Thyroid gland (tissue), 4 donors: ENCODE measurements around the gene ETV5. TPM values are rescaled to one million over a fixed set of nuclear protein-coding genes. Genes with fewer than 3 reads are reported as not detected.
A peak's percentile ranks its signal among the peaks of the same experiment; 100 is the strongest.

Experiments
- DNase-seq, 2 donors: peaks; one replicate each; pipeline ENCODE4 v3.0.0-alpha.2; 2019
- H3K27ac ChIP-seq, 3 donors: fragments of 200-600 bp; sonication (generic); 1 replicate in 2 of 3; 2 replicates in 1 of 3; pipeline ENCODE4 v1.5.1; 2016 to 2019; ENCODE audit warnings: mild to moderate bottlenecking in 1 of 3, moderate library complexity in 1 of 3
- H3K27me3 ChIP-seq: fragments of 200-600 bp; sonication (generic); one replicate; pipeline ENCODE4 v1.5.1; 2019
- H3K36me3 ChIP-seq, 2 donors: fragments of 200-600 bp; sonication (generic); one replicate each; pipeline ENCODE4 v1.5.1; 2016 to 2019
- H3K4me1 ChIP-seq, 2 donors: fragments of 200-600 bp; sonication (generic); one replicate each; pipeline ENCODE4 v1.5.1; 2017 to 2019
- H3K4me3 ChIP-seq, 3 donors: fragments of 200-600 bp; sonication (generic); replicated peaks in 1 of 3; 1 replicate in 2 of 3; 2 replicates in 1 of 3; pipeline ENCODE4 v1.5.1; 2016; ENCODE audit warnings: mild to moderate bottlenecking in 1 of 3
- H3K9me3 ChIP-seq: fragments of 200-600 bp; sonication (generic); one replicate; pipeline ENCODE4 v1.5.1; 2017
- POLR2A ChIP-seq, 2 donors: fragments of 450-650 bp; IDR thresholded peaks; one replicate each; pipeline ENCODE4 v1.6.1; 2017; ENCODE audit warnings: antibody characterized with exemption in 2 of 2, mild to moderate bottlenecking in 2 of 2, moderate library complexity in 1 of 2
- WGBS, 2 donors: methylation state at CpG; one replicate each; pipeline ENCODE4 v1.1.5; 2017; 5-methylcytosine and 5-hydroxymethylcytosine counted together
- intact Hi-C: fragments of 100-400 bp; cut with DNase I; formaldehyde crosslinking; loops from one replicate; pipeline ENCODE4 v1.15.1; 2023
- total RNA-seq, 4 donors: library from RNA; depleted of rRNA; stranded (reverse); fragments of >200 nt; gene quantifications; one replicate each; pipeline ENCODE4 v1.2.3, GENCODE V29; 2016
- TF ChIP-seq, protein P1 (sequence below), 6 experiments: fragments of 200-600 bp in 3 of 6; fragments of 450-650 bp in 3 of 6; sonication (generic) in 3 of 6; IDR thresholded peaks; one replicate each; pipeline ENCODE4 v1.5.1; 2016 to 2019; ENCODE audit warnings: antibody characterized with exemption in 6 of 6, mild to moderate bottlenecking in 2 of 6, inconsistent platforms in 1 of 6, moderate library complexity in 1 of 6

Gene ETV5
- total RNA-seq, 4 donors from 2014 or later: 17.9 to 51.5 (median 28.9) TPM

GRCh38 chr3:186097663-186098451, 11.0 kb downstream of the ETV5 start:
- no peaks in the 10 kb centered on the region for H3K36me3 ChIP-seq
- intact Hi-C loops: no loop called here
- no peaks in the 10 kb centered on the region for H3K27me3 ChIP-seq
- TF ChIP-seq POLR2A (IDR thresholded peaks at IDR 0.05): no peak
- TF ChIP-seq, protein P1, sequence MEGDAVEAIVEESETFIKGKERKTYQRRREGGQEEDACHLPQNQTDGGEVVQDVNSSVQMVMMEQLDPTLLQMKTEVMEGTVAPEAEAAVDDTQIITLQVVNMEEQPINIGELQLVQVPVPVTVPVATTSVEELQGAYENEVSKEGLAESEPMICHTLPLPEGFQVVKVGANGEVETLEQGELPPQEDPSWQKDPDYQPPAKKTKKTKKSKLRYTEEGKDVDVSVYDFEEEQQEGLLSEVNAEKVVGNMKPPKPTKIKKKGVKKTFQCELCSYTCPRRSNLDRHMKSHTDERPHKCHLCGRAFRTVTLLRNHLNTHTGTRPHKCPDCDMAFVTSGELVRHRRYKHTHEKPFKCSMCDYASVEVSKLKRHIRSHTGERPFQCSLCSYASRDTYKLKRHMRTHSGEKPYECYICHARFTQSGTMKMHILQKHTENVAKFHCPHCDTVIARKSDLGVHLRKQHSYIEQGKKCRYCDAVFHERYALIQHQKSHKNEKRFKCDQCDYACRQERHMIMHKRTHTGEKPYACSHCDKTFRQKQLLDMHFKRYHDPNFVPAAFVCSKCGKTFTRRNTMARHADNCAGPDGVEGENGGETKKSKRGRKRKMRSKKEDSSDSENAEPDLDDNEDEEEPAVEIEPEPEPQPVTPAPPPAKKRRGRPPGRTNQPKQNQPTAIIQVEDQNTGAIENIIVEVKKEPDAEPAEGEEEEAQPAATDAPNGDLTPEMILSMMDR (IDR thresholded peaks at IDR 0.05): no peak
- 1 to 4% methylated on average over 14 to 16 of the region's 16 CpGs for WGBS, 2 donors
- peak overlapping the region in 1 of 3 donors; percentile 6 for H3K27ac ChIP-seq
- peak; percentile 66 to 73 for DNase-seq
- peaks cover 15 to 36% of the 10 kb centered on the region in 2 donors for H3K4me1 ChIP-seq
- peak overlapping the region in 1 of 3 donors; percentile 7 for H3K4me3 ChIP-seq
- no peaks in the 10 kb centered on the region for H3K9me3 ChIP-seq

DNA sequence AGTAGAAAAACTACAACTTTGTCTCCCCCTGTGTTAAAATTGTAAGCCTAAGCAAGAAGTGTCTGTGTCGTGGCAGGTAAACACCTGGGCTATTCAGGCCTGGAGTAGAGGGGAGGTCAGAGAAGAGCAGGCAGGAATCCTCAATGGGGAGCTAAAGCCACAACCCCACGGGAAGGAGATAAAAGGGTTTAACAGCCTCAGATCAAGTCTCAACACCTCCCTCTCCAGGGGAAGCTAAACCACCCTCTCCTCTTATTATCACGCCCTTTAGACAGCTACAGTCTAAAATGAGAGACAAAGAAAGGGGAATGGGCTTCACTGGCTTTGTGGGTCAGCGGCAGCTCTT, 11.6 kb downstream of the ETV5 start:
- no peaks in the 10 kb centered on the region for H3K36me3 ChIP-seq
- no peaks in the 10 kb centered on the region for H3K9me3 ChIP-seq
- 42 to 57% methylated on average over 4 of the region's 4 CpGs for WGBS, 2 donors
- DNase-seq: no peak
- no peak overlapping the region for H3K27ac ChIP-seq
- H3K4me1 ChIP-seq: peaks cover 15 to 32% of the 10 kb centered on the region in 2 donors
- no peak for TF ChIP-seq POLR2A (IDR thresholded peaks at IDR 0.05)
- TF ChIP-seq, protein P1 (IDR thresholded peaks at IDR 0.05): no peak
- H3K27me3 ChIP-seq: no peaks in the 10 kb centered on the region
- intact Hi-C loops: no loop called here
- H3K4me3 ChIP-seq: no peak overlapping the region

GRCh38 chr3:186096290-186096689, 12.6 kb downstream of the ETV5 start:
- WGBS, 2 donors: 88 to 95% methylated on average over 2 of the region's 2 CpGs
- Histone ChIP-seq H3K27me3 (no peaks in the 10 kb centered on the region), H3K36me3 (no peaks in the 10 kb centered on the region), H3K9me3 (no peaks in the 10 kb centered on the region), H3K4me1 (peaks cover 15 to 42% of the 10 kb centered on the region in 2 donors), H3K27ac (no peak overlapping the region), H3K4me3 (no peak overlapping the region)
- intact Hi-C loops: no loop called here
- DNase-seq: no peak
- TF ChIP-seq, protein P1 (IDR thresholded peaks at IDR 0.05): no peak
- TF ChIP-seq POLR2A (IDR thresholded peaks at IDR 0.05): no peak

DNA sequence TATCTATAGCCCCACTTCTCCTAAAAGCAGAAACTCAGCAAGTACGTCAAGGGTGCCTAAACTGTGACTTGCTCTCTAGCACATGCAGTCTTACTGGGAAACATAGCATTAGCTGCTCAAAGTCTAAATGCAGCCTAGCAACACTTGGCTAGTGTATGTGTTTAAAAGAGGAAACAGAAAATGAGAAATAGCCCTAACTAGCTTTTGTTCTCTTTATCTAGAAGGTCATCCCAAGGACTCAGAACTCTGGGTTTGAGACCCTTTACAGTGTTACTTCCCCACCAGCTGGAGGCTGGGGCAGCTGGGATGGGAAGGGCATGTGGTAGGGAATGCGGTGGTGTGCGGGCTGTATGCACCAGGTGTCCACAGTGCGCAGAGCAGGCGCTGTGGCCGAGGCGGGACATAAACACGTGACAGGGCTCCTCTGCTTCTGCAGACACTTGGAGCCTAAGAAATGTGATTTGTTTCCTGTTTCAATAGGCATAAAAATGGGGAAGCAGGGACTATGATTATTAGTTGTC, 13.3 kb downstream of the ETV5 start:
- 93 to 95% methylated on average over 8 of the region's 8 CpGs for WGBS, 2 donors

More for the DNA sequence above, 13.3 kb downstream of the ETV5 start:
- no peak for DNase-seq
- no peak overlapping the region for H3K27ac ChIP-seq
- no peaks in the 10 kb centered on the region for H3K9me3 ChIP-seq
- H3K4me1 ChIP-seq: peaks cover 15 to 49% of the 10 kb centered on the region in 2 donors
- TF ChIP-seq POLR2A (IDR thresholded peaks at IDR 0.05): no peak
- TF ChIP-seq, protein P1 (IDR thresholded peaks at IDR 0.05): no peak
- H3K27me3 ChIP-seq: no peaks in the 10 kb centered on the region
- no peaks in the 10 kb centered on the region for H3K36me3 ChIP-seq
- intact Hi-C loops: no loop called here
- H3K4me3 ChIP-seq: no peak overlapping the region
